ENCODE results near the gene CCER1.

- TF ChIP-seq, protein P1, sequence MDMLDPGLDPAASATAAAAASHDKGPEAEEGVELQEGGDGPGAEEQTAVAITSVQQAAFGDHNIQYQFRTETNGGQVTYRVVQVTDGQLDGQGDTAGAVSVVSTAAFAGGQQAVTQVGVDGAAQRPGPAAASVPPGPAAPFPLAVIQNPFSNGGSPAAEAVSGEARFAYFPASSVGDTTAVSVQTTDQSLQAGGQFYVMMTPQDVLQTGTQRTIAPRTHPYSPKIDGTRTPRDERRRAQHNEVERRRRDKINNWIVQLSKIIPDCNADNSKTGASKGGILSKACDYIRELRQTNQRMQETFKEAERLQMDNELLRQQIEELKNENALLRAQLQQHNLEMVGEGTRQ (IDR thresholded peaks at IDR 0.05) = no peak
- TF ChIP-seq E2F6 (IDR thresholded peaks at IDR 0.05; ENCODE audit: borderline replicate concordance, low read depth) = no peak
- TF ChIP-seq POLR2A (IDR thresholded peaks at IDR 0.05; ENCODE audit: low read length) = no peak
- no peak for TF ChIP-seq CTCF (IDR thresholded peaks at IDR 0.05)
These were observed 3.4 kb downstream of the CCER1 start for GRCh38 chr12:90951432-90952105.
